NCI-H1436 treated with DMSO at 0.1 percent for 48 hours (cell line): Measurements from ENCODE around the gene ZNF428.

ENCODE experiments used
- DNase-seq: peaks from one replicate; lab custom pipeline; 2025; lab: John Stamatoyannopoulos, UW

The ZNF428 gene

GRCh38 chr19:43562226-43562697, 57.2 kb downstream of the ZNF428 start:
- DNase-seq: no peak

- DNase-seq: no peak
Observed at GRCh38 chr19:43561139-43561970, 58.1 kb downstream of the ZNF428 start.

GRCh38 chr19:43560687-43561086, 58.7 kb downstream of the ZNF428 start:
- DNase-seq: no peak
